GM23248 (cell line): ENCODE measurements around the gene EXOC6. TPM values are rescaled to one million over a fixed set of nuclear protein-coding genes. Genes with fewer than 3 reads are reported as not detected.
"Not testable (repeated sequence)": the region's sequence is repeated elsewhere in the genome, so short reads cannot be mapped to it uniquely, and the experiment has no call there.

Source experiments
- DNase-seq: peaks from one replicate; pipeline ENCODE4 v3.0.0-alpha.2; 2015
- H2AFZ ChIP-seq: fragments of 200-600 bp; sonication (generic); 2 replicates; pipeline ENCODE4 v1.6.1; 2016; ENCODE audit warnings: antibody characterized with exemption
- H3F3A ChIP-seq: fragments of 200-600 bp; sonication (generic); 2 replicates; pipeline ENCODE4 v1.6.1; 2016; ENCODE audit warnings: mild to moderate bottlenecking, antibody characterized with exemption, mixed run types; ENCODE audit not compliant: insufficient read depth
- H3K27ac ChIP-seq: fragments of 200-600 bp; sonication (generic); 2 replicates; pipeline ENCODE4 v1.5.1; 2016; ENCODE audit warnings: mild to moderate bottlenecking
- H3K27me3 ChIP-seq: fragments of 200-600 bp; sonication (generic); replicated peaks from 2 replicates; pipeline ENCODE4 v1.6.1; 2016; ENCODE audit warnings: mild to moderate bottlenecking; ENCODE audit not compliant: insufficient read depth
- H3K36me3 ChIP-seq: fragments of 200-600 bp; sonication (generic); 2 replicates; pipeline ENCODE4 v1.6.1; 2016; ENCODE audit warnings: low read depth, mild to moderate bottlenecking
- H3K4me1 ChIP-seq: fragments of 200-600 bp; sonication (generic); 2 replicates; pipeline ENCODE4 v1.6.1; 2016; ENCODE audit warnings: mild to moderate bottlenecking; ENCODE audit not compliant: insufficient read depth
- H3K4me2 ChIP-seq: fragments of 200-600 bp; sonication (generic); one replicate; pipeline ENCODE4 v1.6.1; 2016; ENCODE audit warnings: mild to moderate bottlenecking; ENCODE audit not compliant: unreplicated experiment
- H3K4me3 ChIP-seq: fragments of 200-600 bp; sonication (generic); 2 replicates; pipeline ENCODE4 v1.5.1; 2016; ENCODE audit warnings: mild to moderate bottlenecking
- H3K79me2 ChIP-seq: fragments of 200-600 bp; sonication (generic); 2 replicates; pipeline ENCODE4 v1.6.1; 2016; ENCODE audit warnings: mild to moderate bottlenecking; ENCODE audit not compliant: insufficient read depth
- H3K9ac ChIP-seq: fragments of 200-600 bp; sonication (generic); 2 replicates; pipeline ENCODE4 v1.6.1; 2016; ENCODE audit warnings: mild to moderate bottlenecking
- H3K9me2 ChIP-seq: fragments of 200-600 bp; sonication (generic); 2 replicates; pipeline ENCODE4 v1.6.1; 2016; ENCODE audit warnings: mixed run types, mild to moderate bottlenecking, moderate library complexity; ENCODE audit not compliant: insufficient read depth
- H3K9me3 ChIP-seq: fragments of 200-600 bp; sonication (generic); one replicate; pipeline ENCODE4 v1.6.1; 2017; ENCODE audit warnings: low read depth
- H4K20me1 ChIP-seq: fragments of 200-600 bp; sonication (generic); 2 replicates; pipeline ENCODE4 v1.6.0; 2016; ENCODE audit not compliant: insufficient read depth
- EZH2 ChIP-seq: fragments of 200-600 bp; sonication (generic); IDR thresholded peaks from 2 replicates; pipeline ENCODE4 v1.6.1; 2018; ENCODE audit warnings: antibody characterized with exemption, mild to moderate bottlenecking; ENCODE audit not compliant: insufficient read depth, poor library complexity, severe bottlenecking
- EZH2phosphoT487 ChIP-seq: fragments of 200-600 bp; sonication (generic); IDR thresholded peaks from 2 replicates; pipeline ENCODE4 v1.6.1; 2018; ENCODE audit warnings: antibody characterized with exemption, moderate library complexity, mild to moderate bottlenecking, low read depth; ENCODE audit not compliant: insufficient read depth
- WGBS, 2 experiments: methylation state at CpG; one replicate each; pipeline ENCODE4 v1.1.6; 2015 to 2017; ENCODE audit warnings: low lambda C conversion rate in 2 of 2, low coverage in 1 of 2; ENCODE audit errors: missing lambda C conversion rate in 2 of 2; 5-methylcytosine and 5-hydroxymethylcytosine counted together
- in situ Hi-C: fragments of 300-500 bp; cut with MboI; formaldehyde crosslinking; loops from 2 replicates; pipeline ENCODE4 v1.15.0; 2020
- polyA plus RNA-seq: library from polyadenylated mRNA; unstranded; fragments of >200 nt; fragmentation: Nextera tagmentation; extraction: Ambion mirVana; gene quantifications from 2 replicates; pipeline ENCODE4 v1.2.1, GENCODE V29; 2016
- total RNA-seq: library from RNA; depleted of rRNA; stranded (reverse); fragments of >200 nt; shearing (Covaris generic); gene quantifications from 2 replicates; pipeline ENCODE4 v1.2.3, GENCODE V29; 2014

The EXOC6 gene
- total and polyA plus RNA-seq, 2 experiments from 2014 or later = 2.0 to 3.4 TPM

DNA sequence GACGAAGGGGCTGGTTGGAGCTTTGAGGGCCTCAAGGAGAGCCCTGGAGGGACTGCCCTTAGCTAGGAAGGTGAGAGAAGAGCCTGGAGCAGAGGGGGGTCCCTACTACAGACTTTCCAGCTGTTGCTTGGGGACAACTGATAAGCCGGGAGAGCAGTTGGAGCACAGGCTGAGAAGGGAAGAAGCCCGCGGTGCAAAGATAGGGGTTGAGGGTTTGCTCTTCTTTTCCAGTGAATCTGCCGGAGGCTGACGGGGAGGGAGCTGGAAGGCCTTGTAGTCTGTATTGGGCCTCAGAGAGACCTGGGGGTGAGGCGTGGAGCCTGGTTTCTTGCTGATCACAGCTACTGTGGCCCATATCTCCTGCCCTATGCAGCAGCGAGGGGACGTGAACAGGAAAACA is 249.1 kb downstream of the EXOC6 start:
- no peak for DNase-seq
- Histone ChIP-seq H3K27me3 (no peaks in the 10 kb centered on the region), H3K79me2 (no peaks in the 10 kb centered on the region), H3K4me2 (no peak overlapping the region), H4K20me1 (no peaks in the 10 kb centered on the region), H3K9me2 (no peaks in the 10 kb centered on the region), H3K4me1 (no peaks in the 10 kb centered on the region), H3K9me3 (no peaks in the 10 kb centered on the region), H3F3A (no peaks in the 10 kb centered on the region), H3K4me3 (no peak overlapping the region), H2AFZ (no peak overlapping the region), H3K27ac (no peak overlapping the region), H3K36me3 (no peaks in the 10 kb centered on the region), H3K9ac (no peak overlapping the region)
- in situ Hi-C loops = loop anchor here (25.0 kb wide), 1 partner anchor 415 kb away; no protein-coding TSS in a partner anchor
- WGBS, 2 experiments = 88 to 89% methylated on average over 9 of the region's 9 CpGs
- TF ChIP-seq EZH2 = no peak

DNA sequence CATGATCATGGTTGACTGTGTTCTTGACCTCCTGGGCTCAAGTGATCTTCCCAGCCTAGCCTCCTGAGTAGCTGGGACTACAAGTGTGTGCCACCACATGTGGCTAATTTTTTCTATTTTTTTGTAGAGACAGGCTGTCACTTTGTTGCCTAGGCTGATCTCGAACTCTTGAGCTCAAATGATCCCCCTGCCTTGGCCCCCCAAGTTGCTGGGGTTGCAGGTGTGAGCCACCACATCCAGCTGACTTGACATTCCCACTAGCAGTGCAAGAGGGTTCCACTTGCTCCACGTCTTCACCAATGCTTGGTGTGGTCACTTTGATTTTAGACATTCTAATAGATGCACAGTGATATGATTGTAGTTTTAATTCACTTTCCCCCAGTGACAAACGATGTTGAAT is 250.5 kb downstream of the EXOC6 start:
- no peak overlapping the region for H2AFZ ChIP-seq
- H3K36me3 ChIP-seq = no peaks in the 10 kb centered on the region
- no peak for DNase-seq
- no peaks in the 10 kb centered on the region for H3F3A ChIP-seq
- H3K4me3 ChIP-seq = no peak overlapping the region
- no peak overlapping the region for H3K27ac ChIP-seq
- no peaks in the 10 kb centered on the region for H3K79me2 ChIP-seq
- no peaks in the 10 kb centered on the region for H3K9me3 ChIP-seq
- H4K20me1 ChIP-seq = no peaks in the 10 kb centered on the region
- no peak overlapping the region for H3K4me2 ChIP-seq
- TF ChIP-seq EZH2 = no peak
- TF ChIP-seq EZH2phosphoT487 = no peak
- in situ Hi-C loops = loop anchor here (25.0 kb wide), 1 partner anchor 413 kb away; no protein-coding TSS in a partner anchor
- H3K27me3 ChIP-seq = no peaks in the 10 kb centered on the region
- 40 to 44% methylated on average over 3 of the region's 3 CpGs for WGBS, 2 experiments
- H3K9me2 ChIP-seq = no peaks in the 10 kb centered on the region
- no peak overlapping the region for H3K9ac ChIP-seq
- H3K4me1 ChIP-seq = no peaks in the 10 kb centered on the region

DNA sequence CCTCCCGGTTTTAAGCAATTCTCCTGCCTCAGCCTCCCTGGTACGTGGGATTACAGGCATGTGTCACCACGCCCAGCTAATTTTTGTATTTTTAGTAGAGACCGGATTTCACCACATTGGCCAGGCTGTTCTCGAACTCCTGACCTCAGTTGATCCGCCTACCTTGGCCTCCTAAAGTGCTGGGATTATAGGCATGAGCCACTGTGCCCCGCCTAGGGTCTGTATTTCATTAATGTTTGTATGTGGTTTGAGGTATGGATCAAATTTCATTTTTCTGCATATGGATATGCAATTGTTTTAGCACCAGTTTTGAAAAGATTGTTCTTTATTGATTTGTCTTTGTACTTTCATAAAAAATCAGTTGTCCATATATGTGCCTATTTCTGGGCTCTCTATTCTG is 251.3 kb downstream of the EXOC6 start:
- in situ Hi-C loops = loop anchor here (25.0 kb wide), 1 partner anchor 413 kb away; no protein-coding TSS in a partner anchor
- H2AFZ ChIP-seq = no peak overlapping the region
- H3K4me1 ChIP-seq = no peaks in the 10 kb centered on the region
- TF ChIP-seq EZH2 = no peak
- no peak for TF ChIP-seq EZH2phosphoT487
- no peak overlapping the region for H3K27ac ChIP-seq
- no peak for DNase-seq
- H3F3A ChIP-seq = no peaks in the 10 kb centered on the region
- no peak overlapping the region for H3K4me2 ChIP-seq
- no peaks in the 10 kb centered on the region for H3K79me2 ChIP-seq
- no peaks in the 10 kb centered on the region for H3K36me3 ChIP-seq
- no peak overlapping the region for H3K9ac ChIP-seq
- no peaks in the 10 kb centered on the region for H3K27me3 ChIP-seq
- H4K20me1 ChIP-seq = no peaks in the 10 kb centered on the region
- no peaks in the 10 kb centered on the region for H3K9me2 ChIP-seq
- 45 to 49% methylated on average over 5 to 7 of the region's 7 CpGs for WGBS, 2 experiments
- no peak overlapping the region for H3K4me3 ChIP-seq
- H3K9me3 ChIP-seq = no peaks in the 10 kb centered on the region

DNA sequence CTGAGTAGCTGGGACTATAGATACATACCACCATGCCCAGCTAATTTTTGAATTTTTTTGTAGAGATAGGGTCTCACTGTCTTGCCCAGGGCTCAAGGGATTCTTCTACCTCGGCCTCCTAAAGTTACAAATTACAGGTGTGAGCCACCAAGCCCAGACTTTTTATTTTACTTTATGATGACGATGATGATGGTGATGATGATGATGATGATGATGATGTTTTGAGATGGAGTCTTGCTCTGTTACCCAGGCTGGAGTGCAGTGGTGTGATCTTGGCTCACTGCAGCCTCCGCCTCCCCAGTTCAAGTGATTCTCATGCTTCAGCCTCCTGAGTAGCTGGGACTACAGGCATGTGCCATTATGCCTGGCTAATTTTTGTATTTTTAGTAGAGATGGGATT is 252.8 kb downstream of the EXOC6 start:
- H3K4me3 ChIP-seq, H3K9me2 ChIP-seq, in situ Hi-C loops, H3K9ac ChIP-seq, DNase-seq, H3F3A ChIP-seq, H3K36me3 ChIP-seq, H3K27me3 ChIP-seq, H3K79me2 ChIP-seq, H3K4me2 ChIP-seq, H4K20me1 ChIP-seq, H3K9me3 ChIP-seq, H2AFZ ChIP-seq, H3K4me1 ChIP-seq, H3K27ac ChIP-seq: not testable (repeated sequence)
- WGBS, 2 experiments = 73 to 80% methylated on average over 3 of the region's 3 CpGs

DNA sequence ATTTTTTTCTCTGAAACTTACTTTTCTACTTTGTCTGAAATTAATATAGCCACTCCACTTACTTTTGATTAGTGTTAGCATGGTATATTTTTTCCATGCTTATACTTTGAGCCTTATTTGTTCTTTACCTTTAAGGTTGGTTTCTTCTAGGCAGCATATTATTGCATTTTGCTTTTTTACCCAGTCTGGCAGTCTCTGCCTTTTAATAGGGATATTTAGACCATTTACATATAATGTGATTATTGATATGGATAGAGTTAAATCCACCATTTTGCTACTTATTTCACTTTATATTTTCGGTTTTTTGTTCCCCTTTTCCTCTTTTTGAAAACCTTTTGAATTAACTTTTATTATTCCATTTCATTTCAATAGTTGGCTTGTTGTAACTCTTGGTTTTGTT is 255.6 kb downstream of the EXOC6 start:
- in situ Hi-C loops = no loop called here
- H2AFZ ChIP-seq = no peak overlapping the region
- H3K4me1 ChIP-seq = no peaks in the 10 kb centered on the region
- no peak overlapping the region for H3K9ac ChIP-seq
- no peaks in the 10 kb centered on the region for H3K9me2 ChIP-seq
- H4K20me1 ChIP-seq = no peaks in the 10 kb centered on the region
- H3K36me3 ChIP-seq = no peaks in the 10 kb centered on the region
- H3F3A ChIP-seq = no peaks in the 10 kb centered on the region
- no peaks in the 10 kb centered on the region for H3K27me3 ChIP-seq
- TF ChIP-seq EZH2 (no peak), EZH2phosphoT487 (no peak)
- H3K79me2 ChIP-seq = no peaks in the 10 kb centered on the region
- H3K27ac ChIP-seq = no peak overlapping the region
- WGBS, 2 experiments = 42 to 56% methylated on average over 1 of the region's 1 CpG
- no peak for DNase-seq
- no peak overlapping the region for H3K4me3 ChIP-seq
- no peak overlapping the region for H3K4me2 ChIP-seq
- H3K9me3 ChIP-seq = no peaks in the 10 kb centered on the region
